SK-N-MC (cell line): ENCODE data around the gene USP20.
A peak's percentile ranks its signal among the peaks of the same experiment; 100 is the strongest.

Experiments used
- DNase-seq: peaks from one replicate; pipeline ENCODE4 v3.0.0-alpha.2; 2011; ENCODE audit warnings: low read depth, low spot score
- H3K27ac ChIP-seq: fragments of 200-600 bp; sonication (generic); 2 replicates; pipeline ENCODE4 v1.5.1; 2016; ENCODE audit warnings: mixed run types
- H3K36me3 ChIP-seq: fragments of 200-600 bp; sonication (generic); 2 replicates; pipeline ENCODE4 v1.6.1; 2017; ENCODE audit warnings: antibody characterized with exemption, low read length, mixed read lengths; ENCODE audit not compliant: insufficient read depth
- H3K4me3 ChIP-seq: fragments of 200-600 bp; sonication (generic); 2 replicates; pipeline ENCODE4 v1.5.1; 2016
- H3K9ac ChIP-seq: fragments of 200-600 bp; sonication (generic); 2 replicates; pipeline ENCODE4 v1.8.0; 2017; ENCODE audit warnings: mixed run types, mixed read lengths; ENCODE audit not compliant: insufficient read length
- H3K9me3 ChIP-seq: fragments of 200-600 bp; sonication (generic); 2 replicates; pipeline ENCODE4 v1.6.1; 2017; ENCODE audit warnings: low read depth, mild to moderate bottlenecking, antibody characterized with exemption, low read length, moderate library complexity, mixed read lengths
- EZH2 ChIP-seq: fragments of 200-600 bp; sonication (generic); IDR thresholded peaks from one replicate; pipeline ENCODE4 v1.6.1; 2017; ENCODE audit warnings: antibody characterized with exemption
- FOXP2 ChIP-seq: optimal IDR thresholded peaks from 2 replicates; pipeline ENCODE3; 2011; ENCODE audit warnings: mild to moderate bottlenecking, moderate library complexity; ENCODE audit not compliant: insufficient read depth; ENCODE audit errors: extremely low read length, control extremely low read depth
- POLR2AphosphoS5 ChIP-seq: IDR thresholded peaks from 2 replicates; pipeline ENCODE4 v1.6.1; 2012; ENCODE audit warnings: mild to moderate bottlenecking, low read depth, low read length, borderline replicate concordance

USP20 gene

DNA sequence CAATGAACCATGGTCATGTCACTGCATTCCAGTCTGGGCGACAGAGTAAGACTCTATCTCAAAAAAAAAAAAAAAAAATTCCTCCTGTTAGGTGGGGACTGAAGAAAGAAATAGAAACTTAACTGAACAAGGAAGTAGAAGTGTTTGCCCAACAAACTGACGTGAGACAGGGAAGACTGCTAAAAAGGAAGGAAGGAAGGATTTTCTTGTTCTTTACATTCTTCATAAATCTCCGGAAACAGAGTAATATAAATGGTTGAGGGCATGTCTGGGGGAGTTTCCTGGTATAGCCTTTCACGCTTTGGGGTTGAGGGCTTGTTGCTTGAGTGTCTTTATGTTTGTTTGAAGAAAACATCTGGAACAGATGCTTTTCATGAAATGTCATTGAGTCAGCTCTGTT is 29.2 kb upstream of the USP20 start:
- TF ChIP-seq POLR2AphosphoS5, result no peak
- no peak for TF ChIP-seq EZH2
- TF ChIP-seq FOXP2, result no peak
- no peak overlapping the region for H3K4me3 ChIP-seq
- H3K27ac ChIP-seq, result no peak overlapping the region
- H3K9me3 ChIP-seq, result no peaks in the 10 kb centered on the region
- no peak for DNase-seq
- no peak overlapping the region for H3K9ac ChIP-seq
- peaks cover 51% of the 10 kb centered on the region for H3K36me3 ChIP-seq

DNA sequence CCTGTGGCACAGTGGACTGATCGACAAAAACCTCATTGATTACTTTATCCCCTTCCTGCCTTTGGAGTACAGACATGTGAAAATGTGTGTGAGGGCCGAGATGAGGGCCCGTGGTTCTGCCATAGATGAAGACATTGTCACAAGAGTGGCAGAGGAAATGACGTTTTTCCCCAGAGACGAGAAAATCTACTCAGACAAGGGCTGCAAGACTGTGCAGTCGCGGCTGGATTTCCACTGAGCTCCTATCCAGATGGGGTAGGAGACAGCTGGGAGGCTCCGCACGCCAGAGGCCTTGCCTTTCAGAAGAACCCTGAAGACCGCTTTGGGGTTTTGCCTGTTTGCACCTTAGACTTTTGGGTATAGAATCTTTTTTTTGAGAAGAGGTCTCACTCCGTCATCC is 25.9 kb upstream of the USP20 start:
- Histone ChIP-seq H3K36me3 (peaks cover 50% of the 10 kb centered on the region), H3K27ac (0 out of 2 replicates have a peak overlapping the region, but pooled peaks have one; percentile 38), H3K9me3 (no peaks in the 10 kb centered on the region), H3K9ac (no peak overlapping the region), H3K4me3 (no peak overlapping the region)
- no peak for DNase-seq
- TF ChIP-seq FOXP2 (no peak), EZH2 (no peak), POLR2AphosphoS5 (no peak; the same call in 1 of the 2 replicates)

DNA sequence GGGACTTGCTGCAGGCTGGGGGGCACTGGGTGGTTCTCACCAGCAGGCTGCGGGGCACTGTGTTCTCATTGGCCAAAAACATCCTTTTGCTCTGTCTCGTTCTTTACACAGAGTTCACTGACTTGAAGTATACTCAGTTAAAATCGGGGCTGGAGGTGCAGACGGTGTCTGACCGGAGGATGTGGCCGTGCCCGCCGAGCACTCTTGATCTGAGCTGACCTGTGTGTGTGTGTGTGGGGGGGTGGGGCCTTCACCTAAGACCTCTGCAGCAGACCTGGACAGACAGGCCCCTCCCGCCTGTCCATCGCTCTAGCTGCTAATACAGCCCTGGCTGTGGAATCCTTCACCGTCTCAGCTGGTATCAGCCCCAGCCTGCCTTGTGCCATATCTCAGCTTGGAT is 25.1 kb upstream of the USP20 start:
- Histone ChIP-seq H3K9ac (no peak overlapping the region), H3K36me3 (peaks cover 48% of the 10 kb centered on the region), H3K4me3 (no peak overlapping the region), H3K9me3 (no peaks in the 10 kb centered on the region), H3K27ac (no peak overlapping the region)
- DNase-seq, result no peak
- TF ChIP-seq POLR2AphosphoS5 (0 out of 2 replicates have a peak, but pooled peaks have one; percentile 10), EZH2 (no peak)

DNA sequence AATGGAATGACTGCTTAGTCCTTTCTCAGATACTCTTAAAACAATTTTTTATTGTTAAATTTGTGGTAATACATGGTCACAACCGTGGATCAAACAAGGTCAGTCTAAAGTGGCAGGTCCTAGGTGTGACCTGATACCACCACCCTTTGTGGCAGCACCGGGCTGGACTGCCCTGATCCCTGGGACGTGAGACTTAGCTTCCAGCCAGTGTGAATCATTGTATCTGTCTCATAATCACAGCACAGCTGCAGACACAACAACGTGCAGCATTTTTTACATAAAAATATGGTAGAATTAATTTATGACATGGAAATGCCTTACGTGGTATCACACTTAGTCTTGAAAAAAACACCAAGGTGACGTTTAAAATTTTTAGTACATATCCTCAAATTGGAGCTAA is 24.5 kb upstream of the USP20 start:
- Histone ChIP-seq H3K36me3 (peaks cover 42% of the 10 kb centered on the region), H3K4me3 (no peak overlapping the region), H3K27ac (peak overlapping the region; percentile 42; the same call in 1 of the 2 replicates), H3K9me3 (no peaks in the 10 kb centered on the region), H3K9ac (no peak overlapping the region)
- DNase-seq, result no peak
- no peak for TF ChIP-seq EZH2
- no peak for TF ChIP-seq FOXP2
- TF ChIP-seq POLR2AphosphoS5, result no peak

DNA sequence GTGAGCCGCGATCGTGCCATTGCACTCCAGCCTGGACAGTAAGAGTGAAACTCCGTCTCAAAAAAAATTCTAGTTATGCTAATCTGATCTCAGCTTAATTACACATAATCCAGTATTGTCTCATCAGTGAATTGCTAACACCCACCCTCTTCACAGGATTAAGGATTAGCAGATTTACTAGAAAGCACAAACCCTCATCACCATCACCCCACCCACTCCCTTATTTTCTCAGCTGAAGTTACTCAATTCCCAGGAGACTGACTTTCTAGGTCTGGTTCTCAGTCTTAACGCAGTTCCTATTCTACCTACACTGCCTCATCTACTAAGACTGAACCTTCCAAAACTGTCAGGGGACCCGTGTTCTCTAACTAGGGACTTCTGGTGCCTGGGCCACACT is 23.3 kb upstream of the USP20 start:
- no peak for TF ChIP-seq EZH2
- no peak for TF ChIP-seq POLR2AphosphoS5
- Histone ChIP-seq H3K9me3 (no peaks in the 10 kb centered on the region), H3K4me3 (no peak overlapping the region), H3K27ac (no peak overlapping the region), H3K36me3 (peaks cover 39% of the 10 kb centered on the region; the same call in 1 of the 2 replicates), H3K9ac (no peak overlapping the region)
- no peak for DNase-seq

DNA sequence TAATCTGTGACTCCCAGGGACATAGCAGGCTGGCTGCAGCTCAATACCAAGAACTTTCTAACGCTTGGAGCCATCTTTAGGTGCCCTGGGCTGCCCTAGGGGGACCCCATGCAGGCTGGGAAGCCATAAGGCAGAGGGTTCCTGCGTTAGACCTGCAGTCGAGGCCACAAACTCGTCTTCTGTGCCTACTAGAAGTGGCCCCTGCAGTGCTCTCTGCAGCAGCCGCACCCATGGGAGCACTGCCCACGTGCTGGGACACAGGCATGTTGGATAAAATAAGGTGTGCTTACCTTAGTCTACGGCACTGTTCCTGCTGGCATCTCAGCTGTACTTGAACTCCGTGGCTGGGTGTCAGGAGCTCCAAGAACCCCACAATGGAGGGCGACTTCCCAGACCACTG is 22.9 kb upstream of the USP20 start:
- TF ChIP-seq POLR2AphosphoS5, result no peak
- TF ChIP-seq FOXP2, result no peak
- no peak for TF ChIP-seq EZH2
- DNase-seq, result no peak
- Histone ChIP-seq H3K4me3 (no peak overlapping the region), H3K36me3 (peaks cover 37% of the 10 kb centered on the region; the same call in 1 of the 2 replicates), H3K9ac (no peak overlapping the region), H3K27ac (no peak overlapping the region), H3K9me3 (no peaks in the 10 kb centered on the region)

DNA sequence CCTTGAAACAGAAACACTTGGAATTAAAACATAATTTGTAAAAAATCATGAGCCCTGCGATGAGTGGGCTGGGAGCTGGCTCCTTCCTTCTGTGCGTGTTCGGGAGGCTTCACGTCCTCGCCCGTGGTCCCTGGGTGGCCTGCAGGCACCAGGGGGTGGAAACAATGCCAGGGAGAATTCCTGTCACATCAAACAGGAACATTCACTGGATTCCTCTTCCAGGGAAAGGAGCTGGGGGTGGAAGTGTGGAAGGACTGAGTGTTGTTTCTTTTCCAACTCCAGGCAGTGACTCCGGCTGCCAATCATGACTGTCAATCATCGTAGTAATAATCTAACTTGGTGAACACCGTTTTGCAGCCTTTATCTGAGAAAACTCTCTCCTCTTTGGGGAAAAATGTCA is 21.6 kb upstream of the USP20 start:
- Histone ChIP-seq H3K36me3 (peaks cover 41% of the 10 kb centered on the region), H3K27ac (no peak overlapping the region), H3K4me3 (no peak overlapping the region), H3K9me3 (no peaks in the 10 kb centered on the region), H3K9ac (no peak overlapping the region)
- TF ChIP-seq FOXP2 (no peak), EZH2 (no peak), POLR2AphosphoS5 (no peak)
- DNase-seq, result no peak

DNA sequence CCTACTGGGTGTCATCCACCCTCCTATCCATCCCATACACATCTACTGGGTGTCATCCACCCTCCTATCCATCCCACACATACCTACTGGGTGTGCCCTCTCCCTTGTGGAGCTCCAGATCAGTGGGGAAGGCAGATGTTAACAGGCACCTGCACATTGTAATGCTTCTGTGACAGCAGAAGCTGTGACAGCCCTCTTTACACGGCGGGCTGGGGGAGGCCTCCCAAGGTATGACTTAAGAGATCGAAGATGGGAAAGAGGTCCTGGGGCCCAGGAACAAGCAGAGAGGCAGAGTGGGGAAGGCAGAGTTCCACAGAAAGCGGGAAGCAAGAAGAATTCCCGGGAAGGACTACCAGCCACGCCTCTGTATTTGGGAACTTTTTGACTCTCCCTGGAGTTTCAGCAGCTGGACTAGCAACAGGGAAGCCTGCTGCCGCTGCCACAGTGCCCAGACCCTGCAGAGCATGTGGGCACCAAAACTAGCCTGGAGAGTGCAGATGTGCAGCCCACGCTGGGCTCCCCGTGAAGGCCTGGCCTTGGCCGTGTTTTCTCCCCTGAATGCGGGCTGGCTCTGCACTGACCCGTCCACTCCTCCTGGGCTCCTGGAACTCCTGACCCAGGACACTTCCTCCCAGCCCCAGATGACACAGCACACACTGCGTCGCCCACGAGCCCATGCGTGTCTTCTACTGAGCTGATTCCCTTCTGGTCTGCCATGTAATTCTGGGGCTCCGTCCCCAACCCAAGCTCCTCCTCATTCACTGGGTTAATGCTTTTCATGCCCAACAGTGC is 20.6 kb upstream of the USP20 start:
- no peak overlapping the region for H3K27ac ChIP-seq
- no peak for TF ChIP-seq EZH2
- TF ChIP-seq FOXP2, result no peak
- TF ChIP-seq POLR2AphosphoS5, result no peak; the same call in 1 of the 2 replicates
- DNase-seq, result no peak
- H3K4me3 ChIP-seq, result no peak overlapping the region
- no peak overlapping the region for H3K9ac ChIP-seq
- H3K9me3 ChIP-seq, result no peaks in the 10 kb centered on the region
- H3K36me3 ChIP-seq, result peaks cover 39% of the 10 kb centered on the region

DNA sequence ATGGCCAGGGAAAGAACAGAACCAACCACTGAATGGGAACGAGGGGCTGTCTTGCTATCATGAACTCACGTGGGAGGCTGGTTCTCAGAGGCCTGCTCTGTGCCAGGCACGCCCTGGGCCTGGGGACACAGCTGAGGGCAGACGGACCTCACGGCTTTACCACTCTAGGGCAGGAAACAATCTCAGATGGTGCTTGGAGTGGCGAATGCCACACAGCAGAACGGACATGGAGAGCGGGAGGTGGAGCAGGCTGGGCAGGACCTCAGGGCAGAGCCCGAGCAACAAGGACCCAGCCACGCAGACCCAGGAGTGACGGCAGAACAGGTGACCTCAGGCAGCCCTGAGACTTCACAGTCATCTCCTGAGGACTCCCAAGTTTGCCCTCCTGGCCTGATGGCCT is 20.0 kb upstream of the USP20 start:
- no peak overlapping the region for H3K4me3 ChIP-seq
- H3K9me3 ChIP-seq, result no peaks in the 10 kb centered on the region
- H3K36me3 ChIP-seq, result peaks cover 38% of the 10 kb centered on the region
- no peak overlapping the region for H3K9ac ChIP-seq
- DNase-seq, result no peak
- H3K27ac ChIP-seq, result no peak overlapping the region
- no peak for TF ChIP-seq FOXP2
- TF ChIP-seq POLR2AphosphoS5, result no peak
- no peak for TF ChIP-seq EZH2
